Stimulated activated CD8-positive, alpha-beta memory T cell treated with anti-CD3 and anti-CD28 coated beads, Interleukin-12 subunit alpha, Interleukin-12 subunit beta, amount 100 ng/mL, for 1 hour (primary cell): ENCODE measurements around the gene PDE4B.
"Not testable (repeated sequence)": the region's sequence is repeated elsewhere in the genome, so short reads cannot be mapped to it uniquely, and the experiment has no call there.

Source experiments
- DNase-seq: peaks from one replicate; pipeline ENCODE4 v3.0.0-alpha.2; 2020; ENCODE audit warnings: low read depth

Gene PDE4B

DNA sequence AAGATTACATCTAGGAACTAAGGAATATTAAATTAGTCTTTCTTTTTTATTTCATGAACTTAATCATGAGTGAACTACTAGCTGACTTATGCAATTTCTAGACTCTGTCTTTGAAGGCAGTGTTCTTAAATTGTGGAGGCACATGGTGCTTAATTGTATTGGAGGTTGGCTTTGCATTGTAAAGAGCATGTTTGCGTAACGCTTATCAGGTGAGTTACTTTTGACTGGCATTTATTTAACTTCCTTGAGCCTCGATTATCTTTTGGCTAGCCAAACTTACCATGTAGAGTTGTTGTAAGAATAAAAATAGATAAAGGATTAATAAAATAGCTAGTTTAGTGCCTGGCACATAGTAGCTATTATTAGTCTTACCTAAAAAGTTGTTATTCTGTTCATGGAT lies 262.4 kb downstream of the PDE4B start:
- no peak for DNase-seq

DNA sequence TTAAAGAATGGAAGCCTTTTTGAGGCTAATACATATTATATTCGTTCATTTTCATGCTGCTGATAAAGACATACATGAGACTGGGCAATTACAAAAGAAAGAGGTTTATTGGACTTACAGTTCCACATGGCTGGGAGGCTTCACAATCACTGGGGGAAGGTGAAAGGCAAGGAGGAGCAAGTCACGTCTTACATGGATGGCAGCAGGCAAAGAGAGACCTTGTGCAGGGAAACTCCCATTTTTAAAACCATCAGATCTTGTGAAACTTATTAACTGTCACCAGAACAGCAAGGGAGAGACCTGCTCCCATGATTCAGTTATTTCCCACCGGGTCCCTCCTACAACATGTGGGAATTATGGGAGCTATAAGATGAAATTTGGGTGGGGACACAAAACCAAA lies 264.8 kb downstream of the PDE4B start:
- not testable (repeated sequence) for DNase-seq

DNA sequence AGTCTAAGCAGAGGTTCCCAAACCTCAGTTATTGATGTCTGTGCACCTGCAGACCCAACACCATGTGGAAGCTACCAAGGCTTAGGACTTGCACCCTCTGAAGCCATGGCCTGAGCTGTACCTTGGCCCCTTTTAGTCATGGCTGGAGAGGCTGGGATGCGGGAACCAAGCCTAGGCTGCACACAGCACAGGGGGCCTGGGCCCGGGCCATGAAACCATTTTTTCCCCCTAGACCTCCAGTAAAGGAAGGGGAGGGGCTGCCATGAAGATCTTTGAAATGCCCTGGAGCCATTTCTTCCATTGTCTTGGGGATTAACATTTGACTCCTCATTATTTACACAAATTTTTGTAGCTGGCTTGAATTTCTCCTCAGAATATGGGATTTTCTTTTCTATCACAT lies 265.9 kb downstream of the PDE4B start:
- DNase-seq, result no peak

DNA sequence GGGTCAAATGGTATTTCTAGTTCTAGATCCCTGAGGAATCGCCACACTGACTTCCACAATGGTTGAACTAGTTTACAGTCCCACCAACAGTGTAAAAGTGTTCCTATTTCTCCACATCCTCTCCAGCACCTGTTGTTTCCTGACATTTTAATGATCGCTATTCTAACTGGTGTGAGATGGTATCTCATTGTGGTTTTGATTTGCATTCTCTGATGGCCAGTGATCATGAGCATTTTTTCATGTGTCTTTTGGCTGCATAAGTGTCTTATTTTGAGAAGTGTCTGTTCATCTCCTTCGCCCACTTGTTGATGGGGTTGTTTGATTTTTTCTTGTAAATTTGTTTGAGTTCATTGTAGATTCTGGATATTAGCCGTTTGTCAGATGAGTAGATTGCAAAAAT lies 274.5 kb downstream of the PDE4B start:
- DNase-seq, result not testable (repeated sequence)

DNA sequence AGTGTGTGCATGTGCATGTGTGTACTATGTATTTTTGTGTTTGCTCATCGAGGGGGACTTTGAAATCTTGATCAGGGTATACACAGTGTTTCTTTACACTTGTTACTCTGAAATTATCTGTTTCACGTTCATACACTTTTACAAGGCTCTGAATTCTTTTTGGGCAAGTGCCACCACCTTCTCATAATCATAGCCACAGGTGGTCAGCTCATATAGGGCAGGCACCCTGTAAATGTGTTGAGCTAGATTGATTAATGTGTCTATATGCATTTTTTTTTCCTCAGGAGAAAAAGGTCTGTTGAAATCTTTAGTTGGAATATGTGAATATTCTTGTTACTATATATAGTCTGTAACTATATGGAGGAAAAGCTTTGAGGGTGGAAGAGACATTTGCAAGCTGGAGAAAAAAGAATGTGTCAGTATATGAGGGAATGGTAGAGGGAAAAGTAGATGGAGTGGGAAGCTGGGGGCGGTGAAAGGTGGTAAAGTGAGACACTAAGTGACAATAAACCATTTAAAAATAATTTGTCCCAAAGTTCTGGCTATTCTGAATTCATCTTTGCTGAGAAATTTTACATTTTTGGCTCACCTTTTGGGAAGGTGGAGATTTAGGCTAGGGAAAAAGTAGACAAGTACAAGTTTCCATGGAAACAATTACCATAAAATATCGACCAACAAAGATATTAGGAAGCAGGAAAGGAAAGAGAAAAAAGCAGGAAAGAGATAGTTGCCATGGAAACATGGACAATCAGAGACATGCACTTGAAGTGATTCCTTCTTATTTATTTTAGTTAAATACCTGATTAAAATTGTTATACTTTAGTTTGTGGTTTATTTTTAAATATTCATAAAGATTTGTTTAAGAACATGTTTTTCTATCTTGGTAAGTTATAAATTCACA lies 277.5 kb downstream of the PDE4B start:
- DNase-seq, result no peak

DNA sequence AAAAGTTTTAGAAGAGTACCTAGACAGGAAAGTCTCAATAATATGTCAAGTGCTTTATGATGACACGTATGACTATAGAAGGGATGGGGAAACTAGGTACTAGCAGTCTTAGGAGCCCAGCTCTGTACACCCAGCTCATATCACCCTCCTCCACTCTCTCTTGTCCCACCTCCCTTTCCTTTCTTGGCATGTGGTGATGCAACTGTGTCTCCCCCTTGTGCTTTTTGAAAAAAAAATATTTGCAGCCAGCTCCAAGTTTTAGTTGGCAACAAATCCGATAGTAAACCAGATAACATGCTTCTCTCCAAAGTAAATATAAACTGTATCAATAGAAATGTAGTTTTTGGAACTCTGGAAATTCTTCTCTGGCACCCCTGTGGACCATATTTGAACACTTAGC lies 280.7 kb downstream of the PDE4B start:
- DNase-seq, result no peak

DNA sequence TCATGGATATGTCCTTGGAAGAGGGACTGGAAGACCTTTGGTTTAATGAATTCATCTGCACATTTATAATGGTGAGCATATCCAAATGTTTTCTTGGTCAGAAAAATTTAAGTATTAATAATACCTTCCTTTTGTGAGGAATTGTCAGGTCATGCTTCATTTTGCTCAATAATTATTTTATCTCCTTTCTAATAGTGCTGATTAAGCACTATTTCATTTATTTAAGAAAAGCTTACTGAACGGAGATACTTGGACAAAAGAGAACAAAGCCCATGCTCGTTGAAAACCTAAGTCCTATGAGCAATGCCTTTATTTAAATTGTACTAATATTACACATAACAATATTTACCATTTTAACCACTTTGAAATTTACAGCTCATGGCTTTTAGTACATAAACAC lies 281.5 kb downstream of the PDE4B start:
- DNase-seq, result no peak

DNA sequence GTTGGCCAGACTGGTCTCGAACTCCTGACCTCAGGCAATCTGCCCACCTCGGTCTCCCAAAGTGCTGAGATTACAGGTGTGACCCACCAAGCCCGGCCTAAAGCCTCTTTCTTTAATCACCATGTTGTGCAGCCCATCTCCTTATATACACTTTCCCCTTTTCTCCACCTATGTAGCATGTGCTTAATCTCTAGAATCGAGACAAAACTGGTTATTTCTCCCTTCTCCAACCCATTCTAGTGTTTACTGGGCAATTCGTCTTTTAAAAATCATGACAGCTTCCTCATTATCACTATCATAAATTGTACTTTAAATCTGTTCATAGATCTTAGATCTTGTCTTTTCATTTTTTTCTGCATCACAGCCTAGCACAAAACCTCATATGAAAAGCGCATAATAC lies 285.7 kb downstream of the PDE4B start:
- no peak for DNase-seq

DNA sequence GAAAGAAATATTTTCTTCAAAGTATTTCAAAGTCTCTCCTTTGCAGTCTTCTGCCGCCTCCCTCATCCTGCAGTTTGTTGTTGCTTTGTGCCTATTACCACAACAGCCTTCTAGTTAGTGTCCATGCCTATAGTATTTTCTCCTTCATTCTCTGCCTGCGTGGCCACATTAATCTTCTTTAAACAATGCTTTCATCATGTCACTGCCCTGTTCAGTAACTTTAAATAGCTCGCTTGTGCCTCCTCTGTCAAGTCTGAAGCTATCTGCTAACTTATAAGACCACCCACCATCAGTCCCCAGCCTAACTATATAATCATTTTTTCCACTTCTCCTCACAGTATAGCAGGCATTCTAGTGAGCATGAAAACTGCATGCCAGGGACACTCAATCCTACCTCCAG lies 290.3 kb downstream of the PDE4B start:
- no peak for DNase-seq

DNA sequence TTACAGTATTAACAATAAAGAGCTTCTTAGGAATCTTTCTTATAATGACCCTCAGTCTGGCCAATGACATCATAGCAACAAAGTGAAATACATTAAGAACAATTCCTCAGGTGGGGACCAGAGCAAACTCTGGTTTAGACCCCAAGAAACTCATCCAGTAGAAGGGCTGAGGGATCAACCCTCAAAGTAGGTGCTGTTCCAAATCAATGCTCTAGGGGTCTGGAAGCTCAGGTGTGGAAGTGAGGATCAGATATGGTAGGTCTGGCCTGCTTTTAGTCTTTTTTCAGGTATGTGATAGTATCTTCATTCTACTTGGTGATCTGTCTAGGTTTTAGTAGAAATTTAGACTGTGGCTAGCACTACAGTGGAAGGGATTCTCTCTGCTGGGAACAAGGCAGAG lies 291.7 kb downstream of the PDE4B start:
- DNase-seq, result no peak

DNA sequence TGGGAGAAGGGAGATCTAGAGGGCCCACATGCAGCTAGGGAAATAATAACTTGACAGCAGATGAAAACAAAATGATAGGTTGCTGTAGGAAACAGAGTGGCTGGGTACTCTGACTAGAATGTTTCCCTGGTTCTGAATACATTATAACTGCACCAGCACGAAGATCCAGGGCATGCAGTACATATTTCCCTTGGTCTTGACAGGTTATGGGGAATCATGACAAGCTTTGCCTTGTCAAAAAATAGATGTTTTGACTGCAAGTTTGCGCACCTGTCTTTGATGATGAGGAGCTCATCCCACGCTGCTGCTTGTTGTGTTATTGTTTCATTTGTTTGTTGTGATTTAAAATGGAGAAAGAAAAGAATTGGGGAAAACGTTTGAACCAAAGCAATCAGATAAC lies 292.9 kb downstream of the PDE4B start:
- no peak for DNase-seq

DNA sequence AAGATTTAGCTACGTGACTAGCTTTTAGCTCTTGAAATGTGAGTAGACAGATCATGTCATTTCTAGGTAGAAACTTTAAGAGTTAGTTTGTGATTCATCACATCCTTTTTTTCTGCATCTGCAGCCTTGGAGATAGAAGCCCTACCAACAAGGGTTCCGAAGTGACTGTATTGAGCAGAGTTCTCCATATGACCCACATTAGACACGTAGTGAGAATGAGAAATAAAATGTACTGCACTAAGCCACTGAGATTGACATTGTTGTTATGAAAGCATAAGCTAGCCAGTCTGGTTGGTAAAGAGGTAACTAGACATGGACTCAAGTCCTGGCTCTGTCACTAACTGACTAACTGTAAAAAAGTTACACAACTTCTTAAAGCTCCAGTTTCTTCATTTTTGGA lies 296.1 kb downstream of the PDE4B start:
- no peak for DNase-seq

DNA sequence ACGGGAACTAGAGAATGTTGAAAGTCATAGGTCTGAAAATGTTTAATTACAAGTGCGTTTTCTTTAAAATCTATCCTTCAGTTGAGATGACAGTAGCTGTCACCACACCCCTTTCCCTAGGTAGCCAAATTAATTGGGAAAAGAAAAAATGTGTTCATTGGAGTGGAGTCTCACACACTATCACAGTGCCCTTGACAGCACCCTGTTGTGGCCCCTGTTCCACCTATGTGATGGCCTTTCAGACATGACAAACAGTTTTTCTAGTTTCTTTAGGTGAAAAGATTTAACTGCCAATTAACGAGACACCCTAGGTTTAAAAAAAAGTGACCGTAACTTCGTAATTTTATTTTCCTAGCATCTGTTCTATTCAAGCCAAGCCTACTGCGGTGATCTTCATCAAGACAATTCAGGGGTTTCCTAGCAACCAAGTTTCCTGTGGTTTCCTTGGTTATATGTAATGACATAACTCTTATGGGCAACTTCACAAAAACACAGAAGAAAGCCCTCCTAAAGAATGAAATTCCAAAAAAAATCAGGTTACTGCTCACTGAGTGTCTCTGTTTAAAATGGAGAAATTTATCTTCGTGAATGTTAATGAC lies 298.3 kb downstream of the PDE4B start:
- no peak for DNase-seq

DNA sequence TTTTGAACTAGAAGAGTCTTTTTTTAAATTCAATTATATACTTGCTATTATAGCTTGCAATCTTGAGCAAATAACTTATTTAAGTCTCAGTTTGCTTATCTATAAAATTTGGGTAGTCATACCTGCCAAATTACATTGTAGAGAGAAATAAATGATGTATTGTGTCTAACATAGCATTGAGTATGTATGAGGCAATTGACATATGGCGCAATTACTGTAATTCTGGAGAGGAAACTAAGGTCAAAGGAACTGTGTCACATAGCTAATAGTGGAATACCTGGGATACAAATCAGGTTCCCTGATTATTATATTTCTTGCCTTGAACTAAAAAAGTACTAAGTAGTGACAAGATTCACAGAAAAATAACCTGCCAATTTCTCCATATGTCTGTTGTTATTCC lies 302.5 kb downstream of the PDE4B start:
- DNase-seq, result no peak

DNA sequence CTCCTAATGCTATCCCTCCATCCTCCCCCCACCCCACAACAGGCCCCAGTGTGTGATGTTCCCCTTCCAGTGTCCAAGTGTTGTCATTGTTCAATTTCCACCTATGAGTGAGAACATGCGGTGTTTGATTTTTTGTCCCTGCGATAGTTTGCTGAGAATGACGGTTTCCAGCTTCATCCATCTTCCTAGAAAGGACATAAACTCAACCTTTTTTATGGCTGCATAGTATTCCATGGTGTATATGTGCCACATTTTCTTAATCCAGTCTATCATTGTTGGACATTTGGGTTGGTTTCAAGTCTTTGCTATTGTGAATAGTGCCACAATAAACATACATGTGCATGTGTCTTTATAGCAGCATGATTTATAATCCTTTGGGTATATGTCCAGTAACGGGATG lies 308.3 kb downstream of the PDE4B start:
- DNase-seq, result not testable (repeated sequence)

DNA sequence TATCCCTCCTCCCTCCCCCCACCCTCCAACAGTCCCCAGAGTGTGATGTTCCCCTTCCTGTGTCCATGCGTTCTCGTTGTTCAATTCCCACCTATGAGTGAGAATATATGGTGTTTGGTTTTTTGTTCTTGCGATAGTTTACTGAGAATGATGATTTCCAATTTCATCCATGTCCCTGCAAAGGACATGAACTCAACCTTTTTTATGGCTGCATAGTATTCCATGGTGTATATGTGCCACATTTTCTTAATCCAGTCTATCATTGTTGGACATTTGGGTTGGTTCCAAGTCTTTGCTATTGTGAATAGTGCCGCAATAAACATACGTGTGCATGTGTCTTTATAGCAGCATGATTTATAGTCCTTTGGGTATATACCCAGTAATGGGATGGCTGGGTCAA lies 311.4 kb downstream of the PDE4B start:
- DNase-seq, result not testable (repeated sequence)

DNA sequence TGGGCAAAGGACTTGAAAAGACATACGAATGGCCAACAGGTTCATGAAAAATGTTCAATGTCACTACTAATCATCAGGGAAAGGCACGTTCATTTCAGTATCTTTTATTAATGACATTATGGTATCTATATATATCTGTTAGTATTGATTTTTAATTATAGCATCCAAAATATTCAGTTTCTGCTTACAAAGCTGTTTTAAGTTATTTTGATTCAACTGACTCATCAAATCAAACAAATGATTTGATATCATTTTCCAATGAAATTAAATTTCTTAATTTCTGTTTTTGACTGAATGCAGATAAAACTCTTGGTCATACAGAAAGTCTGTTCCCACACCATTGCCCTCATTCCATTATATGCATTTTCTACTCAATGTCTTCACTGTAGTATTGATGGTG lies 315.9 kb downstream of the PDE4B start:
- DNase-seq, result no peak

DNA sequence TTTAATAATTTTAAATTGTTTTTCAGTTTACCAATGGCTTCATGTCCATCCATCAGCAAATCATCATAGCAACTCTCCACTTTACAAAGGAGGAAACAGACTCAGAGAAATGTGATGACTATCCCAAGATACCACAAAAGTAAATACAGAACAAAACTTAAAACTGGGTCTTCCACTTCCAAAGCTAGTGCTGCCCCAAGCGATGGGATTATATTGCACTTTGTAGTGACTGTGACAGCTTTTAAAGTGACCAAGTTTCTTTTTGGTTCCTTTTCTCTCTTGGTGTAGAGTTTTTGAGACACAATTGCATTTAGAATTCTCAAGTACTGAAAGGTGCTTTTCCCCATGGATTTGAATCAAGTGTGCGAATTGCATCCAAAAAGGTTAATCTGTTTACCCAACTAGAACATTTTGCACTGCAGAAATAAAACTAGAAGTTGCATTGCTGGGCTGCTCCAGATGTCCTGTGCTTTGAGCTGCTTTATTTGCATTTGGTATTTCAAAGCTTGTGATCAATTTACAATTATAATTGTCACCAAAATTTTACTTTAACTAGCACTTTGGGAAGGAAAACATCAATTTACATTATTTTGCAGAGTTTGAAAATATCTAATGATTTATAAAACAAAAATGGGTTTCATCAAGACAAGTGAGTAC lies 320.2 kb downstream of the PDE4B start:
- no peak for DNase-seq

DNA sequence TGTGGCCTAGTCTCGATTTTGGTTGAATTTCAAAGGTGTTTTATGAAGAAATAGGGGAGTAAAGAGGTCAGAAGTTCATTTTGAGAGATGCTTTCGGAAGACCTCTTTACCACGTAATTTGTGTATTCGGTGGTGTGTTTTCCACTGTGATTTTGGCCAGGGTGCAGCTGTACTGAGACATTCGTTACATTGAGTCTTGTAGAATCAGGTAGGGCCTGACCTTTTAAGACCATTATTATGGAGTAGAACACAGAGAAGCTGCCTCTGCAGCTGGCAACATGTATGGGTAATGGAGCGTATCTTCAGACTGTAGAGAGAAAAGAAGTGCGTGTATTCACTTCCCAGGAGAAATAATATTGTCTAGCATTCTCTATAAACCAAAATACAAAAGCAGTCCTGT lies 326.5 kb downstream of the PDE4B start:
- DNase-seq, result no peak

DNA sequence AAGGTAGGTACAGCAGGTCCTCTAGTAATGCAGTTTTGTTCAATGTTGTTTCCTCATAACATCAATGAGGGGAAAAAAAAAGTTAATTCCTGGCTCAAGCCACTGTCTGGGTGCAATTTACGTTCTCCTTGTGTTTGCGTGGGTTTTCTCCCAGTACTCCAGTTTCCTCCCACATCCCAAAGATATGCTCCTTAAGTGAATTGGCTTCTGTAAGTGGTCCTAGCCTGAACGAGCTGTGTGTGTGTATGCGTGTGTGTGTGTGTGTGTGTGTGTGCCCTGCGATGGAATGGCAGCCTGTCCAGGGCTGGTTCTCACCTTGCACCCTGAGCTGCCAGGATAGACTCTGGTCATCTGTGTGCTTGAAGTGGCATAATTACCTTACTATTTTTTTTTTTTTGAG lies 332.0 kb downstream of the PDE4B start:
- DNase-seq, result no peak

DNA sequence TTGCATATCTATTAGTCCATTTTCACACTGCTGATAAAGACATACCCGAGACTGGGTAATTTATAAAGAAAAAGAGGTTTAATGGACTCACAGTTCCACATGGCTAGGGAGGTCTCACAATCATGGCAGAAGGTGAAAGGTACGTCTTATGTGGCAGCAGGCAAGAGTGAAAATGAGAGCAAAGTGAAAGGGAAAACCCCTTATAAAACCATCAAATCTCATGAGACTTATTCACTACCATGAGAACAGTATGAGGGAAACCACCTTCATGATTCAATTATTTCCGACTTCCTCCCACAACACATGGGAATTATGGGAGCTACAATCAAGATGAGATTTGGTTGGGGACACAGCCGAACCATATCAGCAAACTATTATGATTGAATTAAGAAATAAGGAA lies 335.9 kb downstream of the PDE4B start:
- DNase-seq, result not testable (repeated sequence)

DNA sequence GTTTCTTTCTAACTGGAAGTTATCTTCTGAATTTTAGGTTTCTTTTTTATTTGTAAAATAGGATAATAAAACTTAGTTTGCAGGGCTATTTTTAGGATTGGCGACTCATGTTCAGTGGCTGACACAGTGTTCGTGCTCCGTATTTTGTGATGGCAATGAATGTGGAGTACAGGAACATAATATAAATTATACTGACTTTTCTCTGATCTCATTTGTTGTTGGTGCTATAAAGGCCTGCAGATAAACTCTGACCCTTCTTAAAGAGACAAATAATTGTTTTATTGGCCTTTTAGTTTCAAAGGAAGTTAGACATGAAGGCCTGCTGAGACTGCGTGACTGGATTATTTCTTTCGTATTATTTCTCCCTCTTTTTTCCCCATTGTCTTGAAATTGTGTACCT lies 339.6 kb downstream of the PDE4B start:
- no peak for DNase-seq

DNA sequence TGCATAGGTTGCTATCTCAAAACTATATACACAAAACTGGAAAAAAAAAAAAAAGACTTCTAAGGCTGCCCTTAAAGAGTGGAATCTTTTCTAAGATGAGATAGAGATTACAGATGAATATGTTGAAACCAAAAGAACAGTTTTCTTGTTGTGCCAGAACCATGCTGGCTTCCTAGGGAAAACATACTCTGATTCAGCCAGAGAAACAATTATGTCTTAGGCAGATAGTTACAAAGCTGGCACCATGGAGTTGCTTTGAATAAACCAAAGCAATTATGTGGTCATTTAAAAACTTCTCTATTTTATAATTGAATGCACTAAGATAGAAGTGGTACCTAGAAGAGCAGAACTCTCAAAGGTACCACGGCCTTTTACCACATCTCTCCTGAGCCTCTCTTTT lies 341.3 kb downstream of the PDE4B start:
- DNase-seq, result no peak
